ENCODE results near the gene RHOC. TPM values are rescaled to one million over a fixed set of nuclear protein-coding genes. Genes with fewer than 3 reads are reported as not detected.

RHOC gene
- total and polyA plus RNA-seq, 2 donors (not counting 1 experiment from before 2014, with no cell fraction given): 21.0 to 28.3 TPM

DNA sequence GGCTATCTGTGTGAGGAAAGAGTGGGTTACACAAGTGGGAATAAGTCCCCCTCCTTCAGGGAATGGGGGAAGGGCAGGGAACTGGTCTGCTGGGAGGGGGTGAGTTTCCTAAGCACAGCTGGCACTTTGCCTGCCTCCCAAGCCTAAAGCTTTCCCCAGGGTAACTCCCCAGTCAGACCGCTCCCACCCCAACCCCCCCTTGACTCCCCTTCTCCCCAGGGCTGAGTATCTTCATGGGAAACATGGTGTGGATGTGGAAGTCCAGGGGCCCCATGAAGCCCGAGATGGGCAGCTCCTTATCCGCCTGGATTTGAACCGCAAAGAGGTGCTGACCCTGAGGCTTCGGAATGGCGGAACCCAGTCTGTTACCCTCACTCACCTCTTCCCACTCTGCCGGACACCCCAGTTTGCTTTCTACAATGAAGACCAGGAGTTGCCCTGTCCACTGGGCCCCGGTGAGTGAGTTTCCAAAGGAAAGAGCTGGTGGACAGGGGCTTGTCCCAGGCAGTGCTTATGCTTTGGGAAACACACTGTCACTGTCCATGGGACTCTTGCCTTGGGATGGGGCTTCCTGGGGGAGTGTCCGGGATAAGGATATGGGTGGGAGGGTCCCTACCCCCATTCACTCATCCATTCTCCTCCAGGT lies 17.6 kb downstream of the RHOC start:
- Mint-ChIP-seq H3K4me1 (peaks cover 6% of the 10 kb centered on the region), H3K27ac (no peak overlapping the region), H3K4me3 (no peak overlapping the region), H3K27me3 (no peaks in the 10 kb centered on the region), H3K9me3 (ENCODE audit: insufficient read depth) (no peaks in the 10 kb centered on the region)
- H3K36me3 ChIP-seq (replicated peaks in 1 of 2; ENCODE audit: control extremely low read depth in 1 of 2, control insufficient read depth in 1 of 2, extremely low read depth in 1 of 2, insufficient read depth in 2 of 2, low read length in 1 of 2): peaks cover 0 to 15% of the 10 kb centered on the region in 2 experiments
- H3K27ac ChIP-seq (ENCODE audit: low read length in 2 of 2): no peak overlapping the region
- H2AFZ ChIP-seq (ENCODE audit: insufficient read depth, low read depth, low read length, poor library complexity, severe bottlenecking): no peak overlapping the region
- no peak for DNase-seq
- no peak for TF ChIP-seq EZH2 (IDR thresholded peaks at IDR 0.05; ENCODE audit: borderline replicate concordance, insufficient read depth, low read depth, low read length, poor library complexity, severe bottlenecking)
- TF ChIP-seq, protein P1, sequence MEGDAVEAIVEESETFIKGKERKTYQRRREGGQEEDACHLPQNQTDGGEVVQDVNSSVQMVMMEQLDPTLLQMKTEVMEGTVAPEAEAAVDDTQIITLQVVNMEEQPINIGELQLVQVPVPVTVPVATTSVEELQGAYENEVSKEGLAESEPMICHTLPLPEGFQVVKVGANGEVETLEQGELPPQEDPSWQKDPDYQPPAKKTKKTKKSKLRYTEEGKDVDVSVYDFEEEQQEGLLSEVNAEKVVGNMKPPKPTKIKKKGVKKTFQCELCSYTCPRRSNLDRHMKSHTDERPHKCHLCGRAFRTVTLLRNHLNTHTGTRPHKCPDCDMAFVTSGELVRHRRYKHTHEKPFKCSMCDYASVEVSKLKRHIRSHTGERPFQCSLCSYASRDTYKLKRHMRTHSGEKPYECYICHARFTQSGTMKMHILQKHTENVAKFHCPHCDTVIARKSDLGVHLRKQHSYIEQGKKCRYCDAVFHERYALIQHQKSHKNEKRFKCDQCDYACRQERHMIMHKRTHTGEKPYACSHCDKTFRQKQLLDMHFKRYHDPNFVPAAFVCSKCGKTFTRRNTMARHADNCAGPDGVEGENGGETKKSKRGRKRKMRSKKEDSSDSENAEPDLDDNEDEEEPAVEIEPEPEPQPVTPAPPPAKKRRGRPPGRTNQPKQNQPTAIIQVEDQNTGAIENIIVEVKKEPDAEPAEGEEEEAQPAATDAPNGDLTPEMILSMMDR (IDR thresholded peaks at IDR 0.05): no peak
- no peak overlapping the region for H3K9ac ChIP-seq (ENCODE audit: low read length)
- no peak overlapping the region for H3K4me3 ChIP-seq (ENCODE audit: control extremely low read depth in 1 of 5, extremely low read depth in 1 of 5, insufficient read depth in 1 of 5, low read depth in 2 of 5, low read length in 4 of 5)
- no peaks in the 10 kb centered on the region for H3K4me1 ChIP-seq (ENCODE audit: control insufficient read depth in 2 of 2, insufficient read depth in 2 of 2, low read length in 2 of 2)
- H3K4me2 ChIP-seq (replicated peaks; ENCODE audit: low read depth, low read length, poor library complexity, severe bottlenecking): no peak overlapping the region
- H3K79me2 ChIP-seq (ENCODE audit: control insufficient read depth, insufficient read depth, low read length): no peaks in the 10 kb centered on the region
- no peak for ATAC-seq (ENCODE audit: low read depth)
- H3K9me3 ChIP-seq (ENCODE audit: control extremely low read depth in 1 of 3, control insufficient read depth in 2 of 3, insufficient read depth in 1 of 3, low read length in 2 of 3): no peaks in the 10 kb centered on the region
- ChIA-PET POLR2A (no interaction called here), CTCF (no interaction called here)
- no peaks in the 10 kb centered on the region for H3K27me3 ChIP-seq (replicated peaks in 1 of 4; ENCODE audit: control extremely low read depth in 1 of 4, control insufficient read depth in 3 of 4, insufficient read depth in 4 of 4, low read length in 3 of 4)
- H4K20me1 ChIP-seq (ENCODE audit: control insufficient read depth, insufficient read depth, low read length, poor library complexity, severe bottlenecking): no peaks in the 10 kb centered on the region
- WGBS (ENCODE audit: insufficient coverage): 100% methylated on average over 4 of the region's 9 CpGs
- intact Hi-C loops (cut with micrococcal nuclease): no loop called here

DNA sequence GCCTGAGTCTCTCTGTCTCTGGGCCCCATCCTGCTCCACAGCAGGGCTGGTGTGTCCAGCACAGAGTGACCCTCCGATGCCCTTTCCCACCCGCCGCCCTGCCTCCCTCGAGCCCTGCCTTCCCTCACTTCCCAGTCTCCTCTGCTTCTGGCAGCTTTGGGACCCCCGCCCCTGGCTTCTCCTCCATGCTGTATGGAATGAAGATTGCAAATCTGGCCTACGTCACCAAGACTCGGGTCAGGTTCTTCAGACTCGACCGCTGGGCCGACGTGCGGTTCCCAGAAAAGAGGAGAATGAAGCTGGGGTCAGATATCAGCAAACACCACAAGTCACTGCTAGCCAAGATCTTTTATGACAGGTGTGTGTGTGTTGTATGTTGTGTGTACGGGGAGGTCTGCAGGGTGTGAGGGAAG lies 18.1 kb downstream of the RHOC start:
- POLR2A ChIA-PET: no interaction called here
- Histone ChIP-seq H3K4me2 (replicated peaks; ENCODE audit: low read depth, low read length, poor library complexity, severe bottlenecking) (no peak overlapping the region), H3K79me2 (ENCODE audit: control insufficient read depth, insufficient read depth, low read length) (no peaks in the 10 kb centered on the region), H3K27me3 (replicated peaks in 1 of 4; ENCODE audit: control extremely low read depth in 1 of 4, control insufficient read depth in 3 of 4, insufficient read depth in 4 of 4, low read length in 3 of 4) (no peaks in the 10 kb centered on the region), H3K36me3 (replicated peaks in 1 of 2; ENCODE audit: control extremely low read depth in 1 of 2, control insufficient read depth in 1 of 2, extremely low read depth in 1 of 2, insufficient read depth in 2 of 2, low read length in 1 of 2) (peaks cover 0 to 15% of the 10 kb centered on the region in 2 experiments), H3K27ac (ENCODE audit: low read length in 2 of 2) (no peak overlapping the region), H4K20me1 (ENCODE audit: control insufficient read depth, insufficient read depth, low read length, poor library complexity, severe bottlenecking) (no peaks in the 10 kb centered on the region), H3K9me3 (ENCODE audit: control extremely low read depth in 1 of 3, control insufficient read depth in 2 of 3, insufficient read depth in 1 of 3, low read length in 2 of 3) (no peaks in the 10 kb centered on the region), H3K9ac (ENCODE audit: low read length) (no peak overlapping the region), H3K4me1 (ENCODE audit: control insufficient read depth in 2 of 2, insufficient read depth in 2 of 2, low read length in 2 of 2) (no peaks in the 10 kb centered on the region), H3K4me3 (ENCODE audit: control extremely low read depth in 1 of 5, extremely low read depth in 1 of 5, insufficient read depth in 1 of 5, low read depth in 2 of 5, low read length in 4 of 5) (no peak overlapping the region), H2AFZ (ENCODE audit: insufficient read depth, low read depth, low read length, poor library complexity, severe bottlenecking) (no peak overlapping the region)
- H3K27me3 Mint-ChIP-seq: no peaks in the 10 kb centered on the region
- ATAC-seq (ENCODE audit: low read depth) (no peak), DNase-seq (no peak)
- no peaks in the 10 kb centered on the region for H3K9me3 Mint-ChIP-seq (ENCODE audit: insufficient read depth)
- intact Hi-C loops (cut with micrococcal nuclease): no loop called here
- H3K4me1 Mint-ChIP-seq: peaks cover 6% of the 10 kb centered on the region
- WGBS (ENCODE audit: insufficient coverage): 100% methylated on average over 11 of the region's 13 CpGs
- TF ChIP-seq, protein P1 (IDR thresholded peaks at IDR 0.05): no peak
- TF ChIP-seq EZH2 (IDR thresholded peaks at IDR 0.05; ENCODE audit: borderline replicate concordance, insufficient read depth, low read depth, low read length, poor library complexity, severe bottlenecking): no peak
- CTCF ChIA-PET: no interaction called here
- no peak overlapping the region for H3K27ac Mint-ChIP-seq
- no peak overlapping the region for H3K4me3 Mint-ChIP-seq

Data from B cell (primary cell).